CD14-positive monocyte (primary cell): ENCODE measurements around the gene FKBP7. TPM values are rescaled to one million over a fixed set of nuclear protein-coding genes. Genes with fewer than 3 reads are reported as not detected.

Experiments used
- DNase-seq, 3 donors: peaks; one replicate each; pipeline ENCODE4 v3.0.0-alpha.2; 2011 to 2022
- H2AFZ ChIP-seq: 2 replicates; pipeline ENCODE4 v1.6.0; 2012; ENCODE audit warnings: mild to moderate bottlenecking, low read depth, low read length, inconsistent platforms; ENCODE audit not compliant: insufficient read depth, poor library complexity, severe bottlenecking
- H3K27ac ChIP-seq, 2 donors: 1 replicate in 1 of 2; 2 replicates in 1 of 2; pipeline ENCODE4 v1.5.1; 2012 to 2013; ENCODE audit warnings: low read length in 2 of 2, control low read depth in 1 of 2, inconsistent platforms in 1 of 2, low read depth in 1 of 2, mild to moderate bottlenecking in 1 of 2
- H3K27me3 ChIP-seq, 2 donors: one replicate each; pipeline versions ENCODE4 v1.6.0 to v1.6.1; 2011 to 2013; ENCODE audit warnings: low read length in 2 of 2; ENCODE audit not compliant: control insufficient read depth in 2 of 2, insufficient read depth in 2 of 2
- H3K36me3 ChIP-seq, 2 donors: replicated peaks in 1 of 2; 1 replicate in 1 of 2; 2 replicates in 1 of 2; pipeline versions ENCODE4 v1.5.1 to v1.6.1; 2012 to 2013; ENCODE audit warnings: low read length in 2 of 2, control low read depth in 1 of 2, inconsistent platforms in 1 of 2, mild to moderate bottlenecking in 1 of 2; ENCODE audit not compliant: insufficient read depth in 2 of 2, control insufficient read depth in 1 of 2
- H3K4me1 ChIP-seq, 2 donors: 1 replicate in 1 of 2; 2 replicates in 1 of 2; pipeline versions ENCODE4 v1.5.1 to v1.6.1; 2012 to 2013; ENCODE audit warnings: low read length in 2 of 2, control low read depth in 1 of 2, inconsistent platforms in 1 of 2, mild to moderate bottlenecking in 1 of 2, moderate library complexity in 1 of 2; ENCODE audit not compliant: insufficient read depth in 2 of 2, control insufficient read depth in 1 of 2
- H3K4me2 ChIP-seq: replicated peaks from 2 replicates; pipeline ENCODE3; 2012; ENCODE audit warnings: low read length, moderate library complexity, mild to moderate bottlenecking; ENCODE audit not compliant: poor library complexity, severe bottlenecking; ENCODE audit errors: extremely low read depth
- H3K4me3 ChIP-seq, 3 experiments: fragments of 200-600 bp in 1 of 3; sonication (generic) in 1 of 3; replicated peaks in 1 of 3; 1 replicate in 2 of 3; 2 replicates in 1 of 3; pipeline ENCODE4 v1.5.1; 2011 to 2013; ENCODE audit warnings: low read length in 3 of 3, mild to moderate bottlenecking in 3 of 3, control low read depth in 2 of 3, low read depth in 2 of 3, inconsistent platforms in 1 of 3, moderate library complexity in 1 of 3
- H3K79me2 ChIP-seq: 2 replicates; pipeline ENCODE4 v1.6.0; 2012; ENCODE audit warnings: mild to moderate bottlenecking, control low read depth, inconsistent platforms, low read length, moderate library complexity; ENCODE audit not compliant: insufficient read depth
- H3K9ac ChIP-seq: 2 replicates; pipeline ENCODE4 v1.6.0; 2017; ENCODE audit warnings: low read length, mild to moderate bottlenecking; ENCODE audit not compliant: insufficient read depth, poor library complexity, severe bottlenecking
- H3K9me3 ChIP-seq, 2 donors: replicated peaks in 1 of 2; 1 replicate in 1 of 2; 2 replicates in 1 of 2; pipeline versions ENCODE4 v1.5.1 to v1.6.1; 2012 to 2013; ENCODE audit warnings: low read length in 2 of 2, control low read depth in 1 of 2; ENCODE audit not compliant: control insufficient read depth in 1 of 2, insufficient read depth in 1 of 2
- H4K20me1 ChIP-seq: 2 replicates; pipeline ENCODE4 v1.6.0; 2012; ENCODE audit warnings: mild to moderate bottlenecking, low read length, control low read depth, moderate library complexity; ENCODE audit not compliant: insufficient read depth
- H3K27ac Mint-ChIP-seq, 7 donors: one replicate each; pipeline ENCODE4 v1.8.0; 2020; ENCODE audit warnings: mild to moderate bottlenecking in 7 of 7, mixed read lengths in 7 of 7, moderate library complexity in 6 of 7, inconsistent platforms in 2 of 7
- H3K27me3 Mint-ChIP-seq, 3 donors: one replicate each; pipeline ENCODE4 v1.8.0; 2021 to 2022; ENCODE audit warnings: low read depth in 3 of 3, mild to moderate bottlenecking in 3 of 3, mixed read lengths in 3 of 3, moderate library complexity in 3 of 3, inconsistent platforms in 1 of 3
- H3K36me3 Mint-ChIP-seq, 2 donors: one replicate each; pipeline ENCODE4 v1.8.0; 2020; ENCODE audit warnings: mixed read lengths in 2 of 2, inconsistent platforms in 1 of 2, mild to moderate bottlenecking in 1 of 2
- H3K4me1 Mint-ChIP-seq: one replicate; pipeline ENCODE4 v1.8.0; 2020; ENCODE audit warnings: mild to moderate bottlenecking, mixed read lengths
- H3K4me3 Mint-ChIP-seq, 2 donors: one replicate each; pipeline ENCODE4 v1.8.0; 2020; ENCODE audit warnings: mild to moderate bottlenecking in 2 of 2, mixed read lengths in 2 of 2, moderate library complexity in 1 of 2
- H3K9me3 Mint-ChIP-seq, 7 donors: one replicate each; pipeline ENCODE4 v1.8.0; 2020 to 2022; ENCODE audit warnings: mixed read lengths in 7 of 7, mild to moderate bottlenecking in 6 of 7, moderate library complexity in 6 of 7, inconsistent platforms in 2 of 7
- CTCF ChIP-seq: fragments of 200-600 bp; IDR thresholded peaks from one replicate; pipeline ENCODE4 v1.8.0; 2022; ENCODE audit warnings: antibody characterized with exemption, mild to moderate bottlenecking
- WGBS: methylation state at CpG from one replicate; pipeline ENCODE4 v1.1.5; 2013; ENCODE audit warnings: missing lambda C conversion rate; ENCODE audit not compliant: insufficient coverage; 5-methylcytosine and 5-hydroxymethylcytosine counted together
- intact Hi-C, 2 donors: fragments of 100-400 bp; cut with micrococcal nuclease; formaldehyde crosslinking; loops; one replicate each; pipeline versions ENCODE4 v1.15.0 to v1.15.1; 2023
- polyA plus RNA-seq, 3 donors: library from polyadenylated mRNA; depleted of rRNA in 1 of 3; unstranded in 2 of 3; stranded (reverse) in 1 of 3; fragments of 300-500 nt in 2 of 3; fragments of >200 nt in 1 of 3; fragmentation: Illumina TruSeq in 2 of 3; gene quantifications; 1 replicate in 2 of 3; 2 replicates in 1 of 3; pipeline ENCODE4 v1.2.3, GENCODE V29; 2012 to 2021

Gene FKBP7
- polyA plus RNA-seq, 3 donors, result 0.25 to 1.6 (median 0.57) TPM

- H3K27ac Mint-ChIP-seq, result peak overlapping the region in 2 of 7 donors; percentile 2 to 22
- no peak overlapping the region for H2AFZ ChIP-seq
- H3K4me3 ChIP-seq, result no peak overlapping the region
- peaks cover 95 to 96% of the 10 kb centered on the region in 2 donors for H3K36me3 ChIP-seq
- no peaks in the 10 kb centered on the region for H3K9me3 ChIP-seq
- H3K9me3 Mint-ChIP-seq, result no peaks in the 10 kb centered on the region
- no peaks in the 10 kb centered on the region for H3K4me1 ChIP-seq
- no peak for TF ChIP-seq CTCF
- H3K36me3 Mint-ChIP-seq, result peaks cover 83 to 86% of the 10 kb centered on the region in 2 donors
- no peaks in the 10 kb centered on the region for H3K79me2 ChIP-seq
- H3K4me3 Mint-ChIP-seq, result no peak overlapping the region
- no peak overlapping the region for H3K27ac ChIP-seq
- H3K4me1 Mint-ChIP-seq, result peaks cover 2% of the 10 kb centered on the region
- no peaks in the 10 kb centered on the region for H3K27me3 ChIP-seq
- no peak overlapping the region for H3K9ac ChIP-seq
- H3K27me3 Mint-ChIP-seq, result no peaks in the 10 kb centered on the region
- intact Hi-C loops, result no loop called here
- no CpG with 5 or more reads among the region's 4 CpGs for WGBS
- DNase-seq, result no peak
- H4K20me1 ChIP-seq, result no peaks in the 10 kb centered on the region
- H3K4me2 ChIP-seq, result no peak overlapping the region
Observed at GRCh38 chr2:178496049-178496448, 17.6 kb upstream of the FKBP7 start.

DNA sequence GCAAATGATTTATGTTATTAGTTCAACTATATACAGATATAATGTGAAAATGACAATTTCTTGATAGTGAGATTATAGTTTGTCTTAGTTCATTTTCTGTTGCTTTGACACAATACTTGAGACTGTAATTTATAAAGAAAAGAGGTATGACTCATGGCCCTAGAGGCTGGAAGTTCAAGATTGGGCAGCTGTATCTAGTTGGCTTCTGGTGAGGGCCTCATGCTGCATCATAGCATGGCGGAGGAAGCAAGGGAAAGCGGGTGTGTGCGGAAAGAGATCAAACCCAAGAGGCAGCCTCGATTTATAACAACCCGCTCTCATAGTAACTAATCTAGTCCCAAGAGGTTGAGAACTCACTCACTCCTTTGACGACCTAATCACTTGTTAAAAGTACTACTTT, 13.2 kb upstream of the FKBP7 start:
- no peaks in the 10 kb centered on the region for H3K9me3 ChIP-seq
- no peaks in the 10 kb centered on the region for H3K4me1 ChIP-seq
- H3K4me1 Mint-ChIP-seq, result peaks cover 2% of the 10 kb centered on the region
- peak overlapping the region in 1 of 7 donors; percentile 37 for H3K27ac Mint-ChIP-seq
- no peak for TF ChIP-seq CTCF
- H3K27ac ChIP-seq, result no peak overlapping the region
- intact Hi-C loops, result no loop called here
- peaks cover 84 to 94% of the 10 kb centered on the region in 2 donors for H3K36me3 Mint-ChIP-seq
- H3K27me3 ChIP-seq, result no peaks in the 10 kb centered on the region
- H3K4me3 ChIP-seq, result no peak overlapping the region
- no peak overlapping the region for H3K9ac ChIP-seq
- H3K27me3 Mint-ChIP-seq, result no peaks in the 10 kb centered on the region
- no peaks in the 10 kb centered on the region for H3K9me3 Mint-ChIP-seq
- WGBS, result 100% methylated on average over 1 of the region's 6 CpGs
- peaks cover 18% of the 10 kb centered on the region for H4K20me1 ChIP-seq
- H3K4me3 Mint-ChIP-seq, result no peak overlapping the region
- H3K36me3 ChIP-seq, result peaks cover 73 to 99% of the 10 kb centered on the region in 2 donors
- no peak for DNase-seq
- H3K4me2 ChIP-seq, result no peak overlapping the region
- H2AFZ ChIP-seq, result no peak overlapping the region
- peaks cover 26% of the 10 kb centered on the region for H3K79me2 ChIP-seq
